HG03097 (cell line): Measurements from ENCODE around the gene MCF2L.

ENCODE experiments used
- ATAC-seq: cut with Tn5 transposase; IDR thresholded peaks from one replicate; pipeline ENCODE4 v1.9.1; 2021; ENCODE audit not compliant: unreplicated experiment, low FRiP score

MCF2L gene

GRCh38 chr13:113061796-113062425, 92.9 kb downstream of the MCF2L start:
- ATAC-seq = no peak

- no peak for ATAC-seq
Measured at GRCh38 chr13:113062691-113063090, 93.7 kb downstream of the MCF2L start.

GRCh38 chr13:113063091-113063491, 94.1 kb downstream of the MCF2L start:
- no peak for ATAC-seq

- no peak for ATAC-seq
Measured at GRCh38 chr13:113064000-113064533, 95.1 kb downstream of the MCF2L start.

- ATAC-seq = no peak
Measured at GRCh38 chr13:113064534-113065405, 95.8 kb downstream of the MCF2L start.

- no peak for ATAC-seq
Measured at GRCh38 chr13:113065406-113066141, 96.6 kb downstream of the MCF2L start.

GRCh38 chr13:113066142-113066455, 97.1 kb downstream of the MCF2L start:
- no peak for ATAC-seq

GRCh38 chr13:113066746-113067145, 97.7 kb downstream of the MCF2L start:
- no peak for ATAC-seq

- ATAC-seq = no peak
Measured at GRCh38 chr13:113069861-113070805, 101.1 kb downstream of the MCF2L start.

GRCh38 chr13:113070855-113071254, 101.8 kb downstream of the MCF2L start:
- no peak for ATAC-seq

- ATAC-seq = no peak
Measured at GRCh38 chr13:113072376-113072775, 103.4 kb downstream of the MCF2L start.

- ATAC-seq = no peak
Measured at GRCh38 chr13:113073942-113074341, 104.9 kb downstream of the MCF2L start.

- ATAC-seq = no peak
Measured at GRCh38 chr13:113074401-113074800, 105.4 kb downstream of the MCF2L start.

- ATAC-seq = no peak
Measured at GRCh38 chr13:113074876-113075275, 105.9 kb downstream of the MCF2L start.

- ATAC-seq = no peak
Measured at GRCh38 chr13:113075711-113076110, 106.7 kb downstream of the MCF2L start.

- no peak for ATAC-seq
Measured at GRCh38 chr13:113076681-113077401, 107.8 kb downstream of the MCF2L start.

- ATAC-seq = no peak
Measured at GRCh38 chr13:113077566-113077952, 108.5 kb downstream of the MCF2L start.

GRCh38 chr13:113077953-113078901, 109.2 kb downstream of the MCF2L start:
- no peak for ATAC-seq
